Calu3 (cell line): ENCODE measurements around the gene CLIP1. TPM values are rescaled to one million over a fixed set of nuclear protein-coding genes. Genes with fewer than 3 reads are reported as not detected.

Source experiments
- BruUV-seq: library from RNA; stranded (reverse); fragments of 400-500 nt; replicated peaks from 2 replicates; lab custom pipeline; 2021; lab: Mats Ljungman, UMichigan
- CTCF ChIA-PET: fragments of 300-600 bp; sonication (Branson Sonifier 250); formaldehyde crosslinking; loops from one replicate; lab custom pipeline; 2022; ENCODE audit warnings: antibody characterized with exemption; lab: Charles Lee
- DNase-seq: peaks from one replicate; pipeline ENCODE4 v3.0.0; 2022
- H3K27ac Mint-ChIP-seq: one replicate; pipeline ENCODE4 v1.8.0; 2022; ENCODE audit warnings: mixed read lengths; ENCODE audit not compliant: unreplicated experiment
- H3K27me3 Mint-ChIP-seq: one replicate; pipeline ENCODE4 v1.8.0; 2022; ENCODE audit warnings: mixed read lengths; ENCODE audit not compliant: unreplicated experiment
- H3K36me3 Mint-ChIP-seq: one replicate; pipeline ENCODE4 v1.8.0; 2022; ENCODE audit warnings: mild to moderate bottlenecking, moderate library complexity, mixed read lengths; ENCODE audit not compliant: insufficient read depth, unreplicated experiment
- H3K4me1 Mint-ChIP-seq: one replicate; pipeline ENCODE4 v1.8.0; 2022; ENCODE audit warnings: mild to moderate bottlenecking, low read depth, mixed read lengths; ENCODE audit not compliant: unreplicated experiment
- H3K4me3 Mint-ChIP-seq: one replicate; pipeline ENCODE4 v1.8.0; 2022; ENCODE audit warnings: mild to moderate bottlenecking, low read depth, moderate library complexity, mixed read lengths; ENCODE audit not compliant: unreplicated experiment
- H3K9me3 Mint-ChIP-seq: one replicate; pipeline ENCODE4 v1.8.0; 2022; ENCODE audit warnings: low read depth, mixed read lengths; ENCODE audit not compliant: unreplicated experiment
- intact Hi-C: fragments of 100-400 bp; cut with micrococcal nuclease; formaldehyde crosslinking; loops from one replicate; pipeline ENCODE4 v1.10.0; 2022; ENCODE audit not compliant: unreplicated experiment
- total RNA-seq: library from RNA; stranded (reverse); gene quantifications from 2 replicates; pipeline ENCODE4 v1.2.3, GENCODE V29; 2022
- TF ChIP-seq, protein P1 (sequence below): fragments of 200-600 bp; IDR thresholded peaks from one replicate; pipeline ENCODE4 v1.8.0; 2022; ENCODE audit warnings: antibody characterized with exemption; ENCODE audit not compliant: unreplicated experiment

CLIP1 gene
- total RNA-seq, 1 experiment from 2014 or later = 95.3 TPM

DNA sequence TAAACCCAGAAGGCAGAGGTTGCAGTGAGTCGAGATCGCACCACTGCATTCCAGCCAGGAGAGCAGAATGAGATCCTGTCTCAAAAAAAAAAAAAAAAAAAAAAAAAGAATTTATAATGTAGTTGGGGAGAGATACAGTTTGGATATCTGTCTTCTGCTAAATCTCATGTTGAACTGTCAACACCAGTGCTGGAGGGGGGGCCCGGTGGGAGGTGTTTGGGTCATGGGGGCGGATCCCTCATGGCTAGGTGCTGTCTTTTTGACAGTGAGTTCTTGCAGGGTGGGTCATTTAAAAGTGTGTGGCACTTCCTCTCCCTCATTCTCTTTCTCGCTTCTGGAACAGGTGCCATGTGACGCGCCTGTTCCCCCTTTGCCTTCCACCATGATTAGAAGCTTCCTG is 32.8 kb downstream of the CLIP1 start:
- Mint-ChIP-seq H3K27me3 (no peaks in the 10 kb centered on the region), H3K4me3 (no peak overlapping the region), H3K9me3 (no peaks in the 10 kb centered on the region), H3K27ac (no peak overlapping the region), H3K36me3 (no peaks in the 10 kb centered on the region), H3K4me1 (no peaks in the 10 kb centered on the region)
- BruUV-seq = no TSS peak
- TF ChIP-seq, protein P1, sequence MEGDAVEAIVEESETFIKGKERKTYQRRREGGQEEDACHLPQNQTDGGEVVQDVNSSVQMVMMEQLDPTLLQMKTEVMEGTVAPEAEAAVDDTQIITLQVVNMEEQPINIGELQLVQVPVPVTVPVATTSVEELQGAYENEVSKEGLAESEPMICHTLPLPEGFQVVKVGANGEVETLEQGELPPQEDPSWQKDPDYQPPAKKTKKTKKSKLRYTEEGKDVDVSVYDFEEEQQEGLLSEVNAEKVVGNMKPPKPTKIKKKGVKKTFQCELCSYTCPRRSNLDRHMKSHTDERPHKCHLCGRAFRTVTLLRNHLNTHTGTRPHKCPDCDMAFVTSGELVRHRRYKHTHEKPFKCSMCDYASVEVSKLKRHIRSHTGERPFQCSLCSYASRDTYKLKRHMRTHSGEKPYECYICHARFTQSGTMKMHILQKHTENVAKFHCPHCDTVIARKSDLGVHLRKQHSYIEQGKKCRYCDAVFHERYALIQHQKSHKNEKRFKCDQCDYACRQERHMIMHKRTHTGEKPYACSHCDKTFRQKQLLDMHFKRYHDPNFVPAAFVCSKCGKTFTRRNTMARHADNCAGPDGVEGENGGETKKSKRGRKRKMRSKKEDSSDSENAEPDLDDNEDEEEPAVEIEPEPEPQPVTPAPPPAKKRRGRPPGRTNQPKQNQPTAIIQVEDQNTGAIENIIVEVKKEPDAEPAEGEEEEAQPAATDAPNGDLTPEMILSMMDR = no peak
- DNase-seq = no peak
- intact Hi-C loops = no loop called here
- CTCF ChIA-PET = interaction anchor here (0.6 kb wide), 1 partner anchor 31 kb away, joined by 3 read pairs; no protein-coding TSS in a partner anchor

DNA sequence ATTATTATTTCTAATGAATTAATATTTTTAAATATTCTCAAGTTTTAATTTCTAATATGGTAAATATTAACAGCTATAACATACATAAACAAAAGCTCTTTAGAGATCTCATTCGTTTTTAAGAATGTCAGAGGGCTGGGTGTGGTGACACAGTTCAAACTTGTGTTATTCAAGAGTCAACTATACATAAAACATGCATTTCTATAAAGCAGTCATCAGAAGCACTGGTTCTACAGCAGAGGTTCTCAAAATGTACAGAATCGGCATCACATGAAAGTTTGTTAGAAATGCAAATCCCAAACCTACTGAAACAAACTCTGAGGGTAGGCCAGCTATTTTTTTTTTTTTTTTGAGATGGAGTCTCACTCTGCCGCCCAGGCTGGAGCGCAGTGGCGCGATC is 34.6 kb downstream of the CLIP1 start:
- no peak for DNase-seq
- BruUV-seq = no TSS peak
- no peaks in the 10 kb centered on the region for H3K36me3 Mint-ChIP-seq
- intact Hi-C loops = no loop called here
- H3K9me3 Mint-ChIP-seq = no peaks in the 10 kb centered on the region
- CTCF ChIA-PET = no interaction called here
- no peaks in the 10 kb centered on the region for H3K27me3 Mint-ChIP-seq
- TF ChIP-seq, protein P1 = no peak
- no peak overlapping the region for H3K4me3 Mint-ChIP-seq
- H3K4me1 Mint-ChIP-seq = no peaks in the 10 kb centered on the region
- no peak overlapping the region for H3K27ac Mint-ChIP-seq

DNA sequence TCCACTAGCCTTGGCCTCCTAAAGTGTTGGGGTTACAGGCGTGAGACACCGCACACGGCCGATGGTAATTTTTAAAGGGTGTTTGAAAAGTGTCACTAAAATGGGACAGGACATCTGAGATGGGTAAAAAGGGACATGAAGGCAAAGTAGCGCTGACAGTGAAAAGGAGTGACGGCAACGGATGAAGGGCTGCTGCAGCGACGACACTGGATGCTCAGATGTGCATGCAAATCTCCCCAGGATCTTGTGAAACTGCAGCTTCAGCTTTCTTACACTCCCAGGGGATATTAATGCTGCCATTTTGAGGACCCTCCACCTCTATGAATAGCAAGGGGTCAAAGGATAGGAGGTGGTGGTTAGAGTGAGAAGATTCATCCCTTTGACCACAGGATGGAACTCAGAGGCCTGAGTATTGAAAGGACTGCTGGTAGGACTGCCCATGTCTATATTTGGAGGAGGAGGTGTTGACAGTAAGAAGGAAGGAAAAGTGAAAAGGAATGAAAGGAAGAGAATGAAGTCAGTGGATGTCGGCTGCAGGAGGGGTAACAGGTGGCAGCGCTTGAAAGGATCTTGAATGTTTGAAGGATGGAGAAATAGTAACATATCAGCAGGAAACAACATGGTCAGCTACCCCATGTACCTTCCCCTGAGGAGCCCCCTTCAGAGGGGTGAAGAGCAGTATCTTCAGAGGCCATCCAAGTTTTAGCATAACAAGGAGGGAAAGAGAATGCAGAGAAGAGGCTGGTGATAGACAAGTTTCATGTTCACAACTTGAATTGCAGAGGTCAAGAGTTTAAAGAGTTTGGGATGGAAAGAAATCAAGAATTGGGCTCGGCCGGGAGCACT is 37.1 kb downstream of the CLIP1 start:
- Mint-ChIP-seq H3K27ac (no peak overlapping the region), H3K4me3 (no peak overlapping the region), H3K27me3 (no peaks in the 10 kb centered on the region), H3K9me3 (no peaks in the 10 kb centered on the region), H3K36me3 (peaks cover 9% of the 10 kb centered on the region), H3K4me1 (no peaks in the 10 kb centered on the region)
- intact Hi-C loops = no loop called here
- CTCF ChIA-PET = interaction anchor here (0.7 kb wide), 2 partner anchors 24 to 580 kb away, joined by 3 to 6 read pairs; no protein-coding TSS in a partner anchor
- no peak for DNase-seq
- BruUV-seq = no TSS peak
- TF ChIP-seq, protein P1 = no peak

DNA sequence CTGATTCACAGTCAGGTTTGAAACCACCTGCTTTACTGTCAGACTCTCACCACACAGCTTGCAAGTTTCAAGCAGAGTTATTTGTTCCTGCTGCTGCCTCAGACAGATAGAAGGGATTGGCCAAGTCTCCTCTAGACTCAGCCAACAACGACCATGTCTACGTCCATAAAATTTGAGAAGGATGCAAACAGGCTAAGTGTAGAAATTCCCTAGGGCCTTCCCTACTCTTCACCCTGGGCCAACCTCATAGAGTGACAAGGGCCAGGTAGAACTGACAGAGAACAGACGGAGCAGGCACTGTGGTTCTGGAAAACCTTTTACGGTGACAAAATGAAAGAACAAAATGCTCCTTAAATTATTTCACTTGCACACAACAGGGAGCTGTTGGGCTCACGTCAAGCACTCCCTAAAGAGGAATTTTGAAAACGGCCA is 39.5 kb downstream of the CLIP1 start:
- CTCF ChIA-PET = no interaction called here
- TF ChIP-seq, protein P1 = no peak
- no peak overlapping the region for H3K27ac Mint-ChIP-seq

More for the DNA sequence above, 39.5 kb downstream of the CLIP1 start:
- H3K27me3 Mint-ChIP-seq = no peaks in the 10 kb centered on the region
- intact Hi-C loops = no loop called here
- H3K4me3 Mint-ChIP-seq = no peak overlapping the region
- no peaks in the 10 kb centered on the region for H3K9me3 Mint-ChIP-seq
- BruUV-seq = no TSS peak
- H3K36me3 Mint-ChIP-seq = peaks cover 28% of the 10 kb centered on the region
- DNase-seq = no peak
- H3K4me1 Mint-ChIP-seq = no peaks in the 10 kb centered on the region
